HepG2 (cell line): Measurements from ENCODE around the gene SMIM13. TPM values are rescaled to one million over a fixed set of nuclear protein-coding genes. Genes with fewer than 3 reads are reported as not detected.

Source experiments
- CCAR2 ChIP-seq: fragments of 200-400 bp; formaldehyde crosslinking; optimal IDR thresholded peaks from 2 replicates; pipeline ENCODE3; 2018; ENCODE audit warnings: low read depth, mild to moderate bottlenecking, low read length, moderate library complexity
- CEBPB ChIP-seq: IDR thresholded peaks from 2 replicates; pipeline ENCODE4 v1.6.1; 2011; ENCODE audit warnings: low read depth, low read length, improper control_type of control experiment, borderline replicate concordance
- DPF2 ChIP-seq: sonication (generic); formaldehyde crosslinking; IDR thresholded peaks from 2 replicates; pipeline ENCODE4 v1.4.0; 2020; ENCODE audit warnings: mild to moderate bottlenecking, low read depth, missing genetic modification reagents, borderline replicate concordance
- EHMT2 ChIP-seq: fragments of 200-600 bp; sonication (generic); IDR thresholded peaks from 2 replicates; pipeline ENCODE4 v1.7.0; 2017; ENCODE audit warnings: antibody characterized with exemption, low read depth, low read length, borderline replicate concordance
- GZF1 ChIP-seq: sonication (generic); formaldehyde crosslinking; IDR thresholded peaks from 2 replicates; pipeline ENCODE4 v1.5.1; 2020; ENCODE audit warnings: mild to moderate bottlenecking, missing genetic modification reagents
- NFRKB ChIP-seq: fragments of 450-650 bp; IDR thresholded peaks from 2 replicates; pipeline ENCODE4 v1.6.1; 2017
- NRL ChIP-seq: sonication (generic); formaldehyde crosslinking; IDR thresholded peaks from 2 replicates; pipeline ENCODE4 v1.5.0; 2020; ENCODE audit warnings: missing genetic modification reagents, mild to moderate bottlenecking, moderate library complexity, borderline replicate concordance
- PITX1 ChIP-seq: sonication (generic); formaldehyde crosslinking; IDR thresholded peaks from 2 replicates; pipeline ENCODE4 v1.5.1; 2020; ENCODE audit warnings: mild to moderate bottlenecking, missing genetic modification reagents
- SMAD9 ChIP-seq: sonication (generic); formaldehyde crosslinking; IDR thresholded peaks from 2 replicates; pipeline ENCODE4 v1.5.1; 2020; ENCODE audit warnings: mild to moderate bottlenecking, missing genetic modification reagents
- SMARCC2 ChIP-seq: fragments of 450-650 bp; IDR thresholded peaks from 2 replicates; pipeline ENCODE4 v1.6.1; 2017; ENCODE audit warnings: antibody characterized with exemption, mild to moderate bottlenecking
- ZBTB25 ChIP-seq: IDR thresholded peaks from 2 replicates; pipeline ENCODE4 v1.6.1; 2018; ENCODE audit warnings: missing genetic modification reagents
- ZHX2 ChIP-seq, 2 experiments: sonication (generic) in 1 of 2; formaldehyde crosslinking in 1 of 2; IDR thresholded peaks; 2 replicates each; pipeline versions ENCODE4 v1.6.1 to v1.9.0; 2014 to 2022; ENCODE audit warnings: antibody characterized with exemption in 1 of 2, borderline replicate concordance in 1 of 2, inconsistent platforms in 1 of 2, low read depth in 1 of 2, missing genetic modification reagents in 1 of 2
- ZNF354B ChIP-seq: sonication (generic); formaldehyde crosslinking; IDR thresholded peaks from 2 replicates; pipeline ENCODE4 v1.8.0; 2022; ENCODE audit warnings: mild to moderate bottlenecking, missing genetic modification reagents
- ZNF562 ChIP-seq: sonication (generic); formaldehyde crosslinking; IDR thresholded peaks from 2 replicates; pipeline ENCODE4 v1.8.0; 2022; ENCODE audit warnings: missing genetic modification reagents, borderline replicate concordance
- ZNF570 ChIP-seq: sonication (generic); formaldehyde crosslinking; IDR thresholded peaks from 2 replicates; pipeline ENCODE4 v1.4.0; 2020; ENCODE audit warnings: mild to moderate bottlenecking, missing genetic modification reagents, borderline replicate concordance
- ZNF891 ChIP-seq: sonication (generic); formaldehyde crosslinking; IDR thresholded peaks from 2 replicates; pipeline ENCODE4 v1.5.0; 2020; ENCODE audit warnings: mild to moderate bottlenecking, missing genetic modification reagents
- polyA plus RNA-seq, 8 experiments: library from polyadenylated mRNA; depleted of rRNA in 3 of 8; stranded (reverse) in 7 of 8; unstranded in 1 of 8; fragments of >200 nt; fragmentation: Illumina TruSeq in 4 of 8; extraction: Trizol in 4 of 8; gene quantifications; 2 replicates each; pipeline versions ENCODE4 v1.2.1 to v1.2.3, GENCODE V29; 2011 to 2016; ENCODE audit warnings: low read depth in 4 of 8, missing spikeins in 1 of 8, mixed read lengths in 1 of 8; ENCODE audit not compliant: insufficient read depth in 1 of 8
- total RNA-seq, 5 experiments: library from RNA; depleted of rRNA; stranded (reverse); fragments of >200 nt; fragmentation: Illumina TruSeq; extraction: Trizol; gene quantifications; 2 replicates each; pipeline ENCODE4 v1.2.3, GENCODE V29; 2016; ENCODE audit warnings: low read depth in 1 of 5
- TF ChIP-seq, protein P1 (sequence below): sonication (generic); formaldehyde crosslinking; IDR thresholded peaks from 2 replicates; pipeline ENCODE4 v1.4.0; 2020; ENCODE audit warnings: mild to moderate bottlenecking, missing genetic modification reagents, borderline replicate concordance
- TF ChIP-seq, protein P2 (sequence below): IDR thresholded peaks from 2 replicates; pipeline ENCODE4 v1.6.1; 2016; ENCODE audit warnings: missing genetic modification reagents, missing compliant biosample characterization

The SMIM13 gene
- total and polyA plus RNA-seq, 2 of the 13 experiments (the other 11 are each of a cell fraction or from before 2014, with no cell fraction given) = 2.7 to 10.2 TPM

- peak; percentile 90 for TF ChIP-seq ZHX2 (IDR thresholded peaks at IDR 0.05; ENCODE audit: low read depth)
- no peak for TF ChIP-seq ZHX2 (CRISPR knock-in tag; IDR thresholded peaks at IDR 0.05; ENCODE audit: borderline replicate concordance)
- TF ChIP-seq ZNF562 = 0 out of 2 replicates have a peak, but pooled peaks have one; percentile 40
- no peak for TF ChIP-seq GZF1 (CRISPR knock-in tag)
- TF ChIP-seq, protein P1, sequence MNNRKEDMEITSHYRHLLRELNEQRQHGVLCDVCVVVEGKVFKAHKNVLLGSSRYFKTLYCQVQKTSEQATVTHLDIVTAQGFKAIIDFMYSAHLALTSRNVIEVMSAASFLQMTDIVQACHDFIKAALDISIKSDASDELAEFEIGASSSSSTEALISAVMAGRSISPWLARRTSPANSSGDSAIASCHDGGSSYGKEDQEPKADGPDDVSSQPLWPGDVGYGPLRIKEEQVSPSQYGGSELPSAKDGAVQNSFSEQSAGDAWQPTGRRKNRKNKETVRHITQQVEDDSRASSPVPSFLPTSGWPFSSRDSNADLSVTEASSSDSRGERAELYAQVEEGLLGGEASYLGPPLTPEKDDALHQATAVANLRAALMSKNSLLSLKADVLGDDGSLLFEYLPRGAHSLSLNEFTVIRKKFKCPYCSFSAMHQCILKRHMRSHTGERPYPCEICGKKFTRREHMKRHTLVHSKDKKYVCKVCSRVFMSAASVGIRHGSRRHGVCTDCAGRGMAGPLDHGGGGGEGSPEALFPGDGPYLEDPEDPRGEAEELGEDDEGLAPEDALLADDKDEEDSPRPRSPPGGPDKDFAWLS (CRISPR knock-in tag) = no peak
- TF ChIP-seq CCAR2 = no peak
- no peak for TF ChIP-seq NFRKB
- 0 out of 2 replicates have a peak, but pooled peaks have one; percentile 8 for TF ChIP-seq SMARCC2
- TF ChIP-seq ZBTB25 (CRISPR knock-in tag) = peak; percentile 77
- TF ChIP-seq, protein P2, sequence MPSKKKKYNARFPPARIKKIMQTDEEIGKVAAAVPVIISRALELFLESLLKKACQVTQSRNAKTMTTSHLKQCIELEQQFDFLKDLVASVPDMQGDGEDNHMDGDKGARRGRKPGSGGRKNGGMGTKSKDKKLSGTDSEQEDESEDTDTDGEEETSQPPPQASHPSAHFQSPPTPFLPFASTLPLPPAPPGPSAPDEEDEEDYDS (CRISPR knock-in tag) = peak; percentile 42; the same call in 1 of the 2 replicates
- TF ChIP-seq ZNF570 (CRISPR knock-in tag) = no peak
- peak; percentile 100 for TF ChIP-seq CEBPB
- no peak for TF ChIP-seq SMAD9 (CRISPR knock-in tag)
- TF ChIP-seq NRL (CRISPR knock-in tag) = no peak
- peak; percentile 71; the same call in 1 of the 2 replicates for TF ChIP-seq EHMT2
- peak; percentile 47; the same call in 1 of the 2 replicates for TF ChIP-seq PITX1 (CRISPR knock-in tag)
- TF ChIP-seq ZNF891 (CRISPR knock-in tag) = no peak
- TF ChIP-seq DPF2 (CRISPR knock-in tag) = 0 out of 2 replicates have a peak, but pooled peaks have one; percentile 42
- no peak for TF ChIP-seq ZNF354B (CRISPR knock-in tag)
These were observed 50.0 kb downstream of the SMIM13 start (continued) for GRCh38 chr6:11143394-11144371.
